Measurements from ENCODE around the gene SPATA2L. TPM values are rescaled to one million over a fixed set of nuclear protein-coding genes. Genes with fewer than 3 reads are reported as not detected.

Gene SPATA2L
- polyA plus RNA-seq, 1 donor (not counting 4 experiments of a cell fraction or from before 2014, with no cell fraction given) = 1.7 TPM

DNA sequence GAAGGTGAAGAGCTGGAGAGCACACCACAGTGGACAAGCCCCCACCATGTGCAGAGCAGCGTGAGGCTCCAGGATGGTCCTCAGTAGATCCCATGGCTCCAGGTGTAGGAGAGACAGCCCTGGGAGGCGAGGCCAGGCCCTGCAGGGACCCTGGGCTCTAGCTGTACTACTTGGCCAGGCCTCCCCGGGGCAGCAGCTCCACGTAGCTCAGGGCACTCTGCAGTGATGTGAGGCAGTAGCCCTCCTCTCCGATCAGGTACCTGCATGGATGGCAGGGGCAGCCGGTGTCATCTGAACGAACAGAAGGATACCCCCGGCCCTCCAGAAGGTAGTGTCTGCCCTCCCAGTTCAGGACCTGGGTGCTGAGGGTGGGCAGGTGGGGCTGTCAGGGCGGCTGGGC lies 6.2 kb upstream of the SPATA2L start:
- Histone ChIP-seq H3K27ac (ENCODE audit: control insufficient read depth, insufficient read depth, low read length) (no peak overlapping the region), H3K79me2 (ENCODE audit: control insufficient read depth, insufficient read depth, low read length) (peaks cover 3% of the 10 kb centered on the region), H4K20me1 (ENCODE audit: control insufficient read depth, extremely low read depth, insufficient read depth, low read length) (no peaks in the 10 kb centered on the region), H3K9me1 (ENCODE audit: control insufficient read depth, extremely low read depth, insufficient read depth, low read length) (no peaks in the 10 kb centered on the region), H3K4me1 (ENCODE audit: control insufficient read depth, extremely low read depth, insufficient read depth, low read length) (peaks cover 8% of the 10 kb centered on the region), H3K9me3 (ENCODE audit: control insufficient read depth, low read depth, low read length) (no peaks in the 10 kb centered on the region), H2AFZ (ENCODE audit: control insufficient read depth, low read length) (no peak overlapping the region), H3K27me3 (ENCODE audit: control insufficient read depth, extremely low read depth, insufficient read depth, low read length) (no peaks in the 10 kb centered on the region), H3K4me2 (ENCODE audit: control insufficient read depth, extremely low read depth, insufficient read depth, low read depth, low read length) (no peak overlapping the region), H3K36me3 (ENCODE audit: control insufficient read depth in 2 of 2, extremely low read depth in 1 of 2, insufficient read depth in 2 of 2, low read length in 2 of 2) (peaks cover 0 to 1% of the 10 kb centered on the region in 2 experiments), H3K9ac (ENCODE audit: control insufficient read depth, extremely low read depth, insufficient read depth, low read length) (no peak overlapping the region), H3K4me3 (ENCODE audit: control insufficient read depth in 2 of 3, extremely low read depth in 1 of 3, insufficient read depth in 2 of 3, low read depth in 1 of 3, low read length in 3 of 3) (no peak overlapping the region)
- dilution Hi-C loops (cut with MboI; ENCODE audit: extremely low pct_ligation_motif_present, low sequenced_read_pairs) = no loop called here
- TF ChIP-seq EZH2 (IDR thresholded peaks at IDR 0.05; ENCODE audit: low read length) = no peak
- TF ChIP-seq, protein P1, sequence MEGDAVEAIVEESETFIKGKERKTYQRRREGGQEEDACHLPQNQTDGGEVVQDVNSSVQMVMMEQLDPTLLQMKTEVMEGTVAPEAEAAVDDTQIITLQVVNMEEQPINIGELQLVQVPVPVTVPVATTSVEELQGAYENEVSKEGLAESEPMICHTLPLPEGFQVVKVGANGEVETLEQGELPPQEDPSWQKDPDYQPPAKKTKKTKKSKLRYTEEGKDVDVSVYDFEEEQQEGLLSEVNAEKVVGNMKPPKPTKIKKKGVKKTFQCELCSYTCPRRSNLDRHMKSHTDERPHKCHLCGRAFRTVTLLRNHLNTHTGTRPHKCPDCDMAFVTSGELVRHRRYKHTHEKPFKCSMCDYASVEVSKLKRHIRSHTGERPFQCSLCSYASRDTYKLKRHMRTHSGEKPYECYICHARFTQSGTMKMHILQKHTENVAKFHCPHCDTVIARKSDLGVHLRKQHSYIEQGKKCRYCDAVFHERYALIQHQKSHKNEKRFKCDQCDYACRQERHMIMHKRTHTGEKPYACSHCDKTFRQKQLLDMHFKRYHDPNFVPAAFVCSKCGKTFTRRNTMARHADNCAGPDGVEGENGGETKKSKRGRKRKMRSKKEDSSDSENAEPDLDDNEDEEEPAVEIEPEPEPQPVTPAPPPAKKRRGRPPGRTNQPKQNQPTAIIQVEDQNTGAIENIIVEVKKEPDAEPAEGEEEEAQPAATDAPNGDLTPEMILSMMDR (optimal IDR thresholded peaks at IDR 0.05 in 1 of 3, IDR thresholded peaks at IDR 0.05 in 1 of 3, conservative IDR thresholded peaks at IDR 0.05 in 1 of 3; ENCODE audit: extremely low read depth in 1 of 3, insufficient read depth in 2 of 3, low read length in 3 of 3) = no peak
- FAIRE-seq (no peak), DNase-seq (ENCODE audit: low read depth, low spot score) (no peak)

- H3K9me3 ChIP-seq (ENCODE audit: control insufficient read depth, low read depth, low read length) = no peaks in the 10 kb centered on the region
- no peaks in the 10 kb centered on the region for H3K9me1 ChIP-seq (ENCODE audit: control insufficient read depth, extremely low read depth, insufficient read depth, low read length)
- no peak overlapping the region for H3K4me2 ChIP-seq (ENCODE audit: control insufficient read depth, extremely low read depth, insufficient read depth, low read depth, low read length)
- no peak for DNase-seq (ENCODE audit: low read depth, low spot score)
- no peak overlapping the region for H3K9ac ChIP-seq (ENCODE audit: control insufficient read depth, extremely low read depth, insufficient read depth, low read length)
- no peaks in the 10 kb centered on the region for H4K20me1 ChIP-seq (ENCODE audit: control insufficient read depth, extremely low read depth, insufficient read depth, low read length)
- H3K36me3 ChIP-seq (ENCODE audit: control insufficient read depth in 2 of 2, extremely low read depth in 1 of 2, insufficient read depth in 2 of 2, low read length in 2 of 2) = peaks cover 0 to 1% of the 10 kb centered on the region in 2 experiments
- peaks cover 9% of the 10 kb centered on the region for H3K4me1 ChIP-seq (ENCODE audit: control insufficient read depth, extremely low read depth, insufficient read depth, low read length)
- no peak overlapping the region for H3K27ac ChIP-seq (ENCODE audit: control insufficient read depth, insufficient read depth, low read length)
- no peak overlapping the region for H3K4me3 ChIP-seq (ENCODE audit: control insufficient read depth in 2 of 3, extremely low read depth in 1 of 3, insufficient read depth in 2 of 3, low read depth in 1 of 3, low read length in 3 of 3)
- no peaks in the 10 kb centered on the region for H3K79me2 ChIP-seq (ENCODE audit: control insufficient read depth, insufficient read depth, low read length)
- no peaks in the 10 kb centered on the region for H3K27me3 ChIP-seq (ENCODE audit: control insufficient read depth, extremely low read depth, insufficient read depth, low read length)
- peak overlapping the region; percentile 83 for H2AFZ ChIP-seq (ENCODE audit: control insufficient read depth, low read length)
- no peak for FAIRE-seq
- TF ChIP-seq, protein P1 (optimal IDR thresholded peaks at IDR 0.05 in 1 of 3, IDR thresholded peaks at IDR 0.05 in 1 of 3, conservative IDR thresholded peaks at IDR 0.05 in 1 of 3; ENCODE audit: extremely low read depth in 1 of 3, insufficient read depth in 2 of 3, low read length in 3 of 3) = no peak
- TF ChIP-seq EZH2 (IDR thresholded peaks at IDR 0.05; ENCODE audit: low read length) = no peak
- dilution Hi-C loops (cut with MboI; ENCODE audit: extremely low pct_ligation_motif_present, low sequenced_read_pairs) = no loop called here
Measured at GRCh38 chr16:89706518-89707260, 5.2 kb upstream of the SPATA2L start.
